SK-N-SH (cell line): ENCODE results near the gene PHF12.

Experiments
- EP300 ChIP-seq, 2 experiments: IDR thresholded peaks; 2 replicates each; pipeline versions ENCODE4 v1.4.0 to v1.6.1; 2012; ENCODE audit warnings: borderline replicate concordance in 1 of 2, low read depth in 1 of 2, low read length in 1 of 2
- FOXJ3 ChIP-seq: sonication (generic); formaldehyde crosslinking; IDR thresholded peaks from 2 replicates; pipeline ENCODE4 v1.5.1; 2020; ENCODE audit warnings: mild to moderate bottlenecking, missing genetic modification reagents
- JUND ChIP-seq: IDR thresholded peaks from 2 replicates; pipeline ENCODE4 v1.4.0; 2012
- POLR2AphosphoS5 ChIP-seq: IDR thresholded peaks from 2 replicates; pipeline ENCODE4 v1.6.1; 2012; ENCODE audit warnings: low read depth, low read length
- RXRA ChIP-seq: IDR thresholded peaks from 2 replicates; pipeline ENCODE4 v1.4.0; 2012; ENCODE audit warnings: low read depth, mild to moderate bottlenecking, borderline replicate concordance
- TAF1 ChIP-seq: IDR thresholded peaks from 2 replicates; pipeline ENCODE4 v1.6.1; 2012; ENCODE audit warnings: low read depth, mild to moderate bottlenecking, low read length, moderate library complexity, borderline replicate concordance
- TEAD4 ChIP-seq: IDR thresholded peaks from 2 replicates; pipeline ENCODE4 v1.4.0; 2012; ENCODE audit warnings: mild to moderate bottlenecking, borderline replicate concordance; ENCODE audit not compliant: insufficient read depth
- TF ChIP-seq, protein P1 (sequence below): IDR thresholded peaks from 2 replicates; pipeline ENCODE4 v1.4.0; 2012; ENCODE audit warnings: low read depth, borderline replicate concordance
- TF ChIP-seq, protein P2 (sequence below): fragments of 200-600 bp; sonication (generic); IDR thresholded peaks from 2 replicates; pipeline ENCODE4 v1.6.1; 2017; ENCODE audit warnings: antibody characterized with exemption, mild to moderate bottlenecking, moderate library complexity
- TF ChIP-seq, protein P3 (sequence below): IDR thresholded peaks from 2 replicates; pipeline ENCODE4 v1.6.1; 2012; ENCODE audit warnings: mild to moderate bottlenecking, low read depth, low read length, moderate library complexity
- TF ChIP-seq, protein P4 (sequence below): fragments of 150-350 bp; IDR thresholded peaks from 2 replicates; pipeline ENCODE4 v1.6.1; 2017; ENCODE audit warnings: antibody characterized with exemption, low read length, low read depth, borderline replicate concordance

DNA sequence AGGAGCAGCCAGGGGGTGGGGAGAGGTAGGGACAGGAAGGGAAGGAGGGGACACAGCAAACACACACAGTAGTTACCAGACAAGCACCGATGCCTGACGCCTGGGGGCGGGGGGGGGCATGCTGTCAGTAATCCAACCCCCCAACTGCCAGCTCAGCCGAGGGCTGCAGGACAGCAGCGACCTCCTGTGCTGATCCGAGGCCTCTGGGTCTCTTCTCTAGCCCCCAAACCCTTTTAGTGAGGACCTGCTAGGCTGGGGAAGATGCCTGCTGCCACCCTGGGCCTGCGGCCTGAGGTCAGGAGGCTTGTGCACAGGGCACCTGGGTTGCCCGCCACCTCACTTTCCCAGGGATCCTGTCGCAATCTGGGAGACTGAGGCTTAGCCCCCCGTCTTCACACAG is 65.4 kb downstream of the PHF12 start:
- TF ChIP-seq EP300 (IDR thresholded peaks at IDR 0.05; ENCODE audit: borderline replicate concordance in 1 of 2, low read depth in 1 of 2, low read length in 1 of 2) (no peak), TAF1 (no peak), RXRA (no peak), POLR2AphosphoS5 (no peak), TEAD4 (no peak), FOXJ3 (CRISPR knock-in tag) (no peak), JUND (no peak)
- TF ChIP-seq, protein P1, sequence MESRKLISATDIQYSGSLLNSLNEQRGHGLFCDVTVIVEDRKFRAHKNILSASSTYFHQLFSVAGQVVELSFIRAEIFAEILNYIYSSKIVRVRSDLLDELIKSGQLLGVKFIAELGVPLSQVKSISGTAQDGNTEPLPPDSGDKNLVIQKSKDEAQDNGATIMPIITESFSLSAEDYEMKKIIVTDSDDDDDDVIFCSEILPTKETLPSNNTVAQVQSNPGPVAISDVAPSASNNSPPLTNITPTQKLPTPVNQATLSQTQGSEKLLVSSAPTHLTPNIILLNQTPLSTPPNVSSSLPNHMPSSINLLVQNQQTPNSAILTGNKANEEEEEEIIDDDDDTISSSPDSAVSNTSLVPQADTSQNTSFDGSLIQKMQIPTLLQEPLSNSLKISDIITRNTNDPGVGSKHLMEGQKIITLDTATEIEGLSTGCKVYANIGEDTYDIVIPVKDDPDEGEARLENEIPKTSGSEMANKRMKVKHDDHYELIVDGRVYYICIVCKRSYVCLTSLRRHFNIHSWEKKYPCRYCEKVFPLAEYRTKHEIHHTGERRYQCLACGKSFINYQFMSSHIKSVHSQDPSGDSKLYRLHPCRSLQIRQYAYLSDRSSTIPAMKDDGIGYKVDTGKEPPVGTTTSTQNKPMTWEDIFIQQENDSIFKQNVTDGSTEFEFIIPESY: no peak
- TF ChIP-seq, protein P2, sequence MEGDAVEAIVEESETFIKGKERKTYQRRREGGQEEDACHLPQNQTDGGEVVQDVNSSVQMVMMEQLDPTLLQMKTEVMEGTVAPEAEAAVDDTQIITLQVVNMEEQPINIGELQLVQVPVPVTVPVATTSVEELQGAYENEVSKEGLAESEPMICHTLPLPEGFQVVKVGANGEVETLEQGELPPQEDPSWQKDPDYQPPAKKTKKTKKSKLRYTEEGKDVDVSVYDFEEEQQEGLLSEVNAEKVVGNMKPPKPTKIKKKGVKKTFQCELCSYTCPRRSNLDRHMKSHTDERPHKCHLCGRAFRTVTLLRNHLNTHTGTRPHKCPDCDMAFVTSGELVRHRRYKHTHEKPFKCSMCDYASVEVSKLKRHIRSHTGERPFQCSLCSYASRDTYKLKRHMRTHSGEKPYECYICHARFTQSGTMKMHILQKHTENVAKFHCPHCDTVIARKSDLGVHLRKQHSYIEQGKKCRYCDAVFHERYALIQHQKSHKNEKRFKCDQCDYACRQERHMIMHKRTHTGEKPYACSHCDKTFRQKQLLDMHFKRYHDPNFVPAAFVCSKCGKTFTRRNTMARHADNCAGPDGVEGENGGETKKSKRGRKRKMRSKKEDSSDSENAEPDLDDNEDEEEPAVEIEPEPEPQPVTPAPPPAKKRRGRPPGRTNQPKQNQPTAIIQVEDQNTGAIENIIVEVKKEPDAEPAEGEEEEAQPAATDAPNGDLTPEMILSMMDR: no peak
- TF ChIP-seq, protein P3, sequence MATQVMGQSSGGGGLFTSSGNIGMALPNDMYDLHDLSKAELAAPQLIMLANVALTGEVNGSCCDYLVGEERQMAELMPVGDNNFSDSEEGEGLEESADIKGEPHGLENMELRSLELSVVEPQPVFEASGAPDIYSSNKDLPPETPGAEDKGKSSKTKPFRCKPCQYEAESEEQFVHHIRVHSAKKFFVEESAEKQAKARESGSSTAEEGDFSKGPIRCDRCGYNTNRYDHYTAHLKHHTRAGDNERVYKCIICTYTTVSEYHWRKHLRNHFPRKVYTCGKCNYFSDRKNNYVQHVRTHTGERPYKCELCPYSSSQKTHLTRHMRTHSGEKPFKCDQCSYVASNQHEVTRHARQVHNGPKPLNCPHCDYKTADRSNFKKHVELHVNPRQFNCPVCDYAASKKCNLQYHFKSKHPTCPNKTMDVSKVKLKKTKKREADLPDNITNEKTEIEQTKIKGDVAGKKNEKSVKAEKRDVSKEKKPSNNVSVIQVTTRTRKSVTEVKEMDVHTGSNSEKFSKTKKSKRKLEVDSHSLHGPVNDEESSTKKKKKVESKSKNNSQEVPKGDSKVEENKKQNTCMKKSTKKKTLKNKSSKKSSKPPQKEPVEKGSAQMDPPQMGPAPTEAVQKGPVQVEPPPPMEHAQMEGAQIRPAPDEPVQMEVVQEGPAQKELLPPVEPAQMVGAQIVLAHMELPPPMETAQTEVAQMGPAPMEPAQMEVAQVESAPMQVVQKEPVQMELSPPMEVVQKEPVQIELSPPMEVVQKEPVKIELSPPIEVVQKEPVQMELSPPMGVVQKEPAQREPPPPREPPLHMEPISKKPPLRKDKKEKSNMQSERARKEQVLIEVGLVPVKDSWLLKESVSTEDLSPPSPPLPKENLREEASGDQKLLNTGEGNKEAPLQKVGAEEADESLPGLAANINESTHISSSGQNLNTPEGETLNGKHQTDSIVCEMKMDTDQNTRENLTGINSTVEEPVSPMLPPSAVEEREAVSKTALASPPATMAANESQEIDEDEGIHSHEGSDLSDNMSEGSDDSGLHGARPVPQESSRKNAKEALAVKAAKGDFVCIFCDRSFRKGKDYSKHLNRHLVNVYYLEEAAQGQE: no peak
- TF ChIP-seq, protein P4, sequence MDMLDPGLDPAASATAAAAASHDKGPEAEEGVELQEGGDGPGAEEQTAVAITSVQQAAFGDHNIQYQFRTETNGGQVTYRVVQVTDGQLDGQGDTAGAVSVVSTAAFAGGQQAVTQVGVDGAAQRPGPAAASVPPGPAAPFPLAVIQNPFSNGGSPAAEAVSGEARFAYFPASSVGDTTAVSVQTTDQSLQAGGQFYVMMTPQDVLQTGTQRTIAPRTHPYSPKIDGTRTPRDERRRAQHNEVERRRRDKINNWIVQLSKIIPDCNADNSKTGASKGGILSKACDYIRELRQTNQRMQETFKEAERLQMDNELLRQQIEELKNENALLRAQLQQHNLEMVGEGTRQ: no peak
